ENCODE results near the gene TEX48. TPM values are rescaled to one million over a fixed set of nuclear protein-coding genes. Genes with fewer than 3 reads are reported as not detected.

The TEX48 gene
- total RNA-seq, 2 donors from 2014 or later, result not detected

GRCh38 chr9:114677418-114677817 is 4.6 kb downstream of the TEX48 start:
- TF ChIP-seq POLR2A (IDR thresholded peaks at IDR 0.05) (no peak), POLR2AphosphoS5 (IDR thresholded peaks at IDR 0.05) (no peak), CTCF (IDR thresholded peaks at IDR 0.05) (no peak)
- Histone ChIP-seq H3K27ac (no peak overlapping the region), H3K36me3 (no peaks in the 10 kb centered on the region), H3K4me1 (replicated peaks) (no peaks in the 10 kb centered on the region), H3K4me3 (no peak overlapping the region), H3K27me3 (replicated peaks; ENCODE audit: insufficient read depth) (no peaks in the 10 kb centered on the region), H3K9me3 (no peaks in the 10 kb centered on the region)
- intact Hi-C loops (cut with DNase I), result no loop called here
- 22% methylated on average over 3 of the region's 3 CpGs for WGBS
- peak; percentile 40 for DNase-seq (ENCODE audit: low spot score)

- intact Hi-C loops (cut with DNase I), result no loop called here
- Histone ChIP-seq H3K36me3 (no peaks in the 10 kb centered on the region), H3K4me3 (no peak overlapping the region), H3K9me3 (no peaks in the 10 kb centered on the region), H3K27me3 (replicated peaks; ENCODE audit: insufficient read depth) (no peaks in the 10 kb centered on the region), H3K27ac (no peak overlapping the region), H3K4me1 (replicated peaks) (no peaks in the 10 kb centered on the region)
- TF ChIP-seq POLR2A (IDR thresholded peaks at IDR 0.05) (no peak), CTCF (IDR thresholded peaks at IDR 0.05) (no peak), POLR2AphosphoS5 (IDR thresholded peaks at IDR 0.05) (no peak)
- 88% methylated on average over 4 of the region's 4 CpGs for WGBS
- DNase-seq (ENCODE audit: low spot score), result no peak
Observed at GRCh38 chr9:114676901-114677300, 5.1 kb downstream of the TEX48 start.

- H3K4me1 ChIP-seq (replicated peaks), result no peaks in the 10 kb centered on the region
- no peaks in the 10 kb centered on the region for H3K27me3 ChIP-seq (replicated peaks; ENCODE audit: insufficient read depth)
- no peak for TF ChIP-seq CTCF (IDR thresholded peaks at IDR 0.05)
- no peak for TF ChIP-seq POLR2AphosphoS5 (IDR thresholded peaks at IDR 0.05)
- no peak for TF ChIP-seq POLR2A (IDR thresholded peaks at IDR 0.05)
- H3K4me3 ChIP-seq, result no peak overlapping the region
- no peaks in the 10 kb centered on the region for H3K36me3 ChIP-seq
- intact Hi-C loops (cut with DNase I), result no loop called here
- WGBS, result 90% methylated on average over 3 of the region's 3 CpGs
- H3K9me3 ChIP-seq, result no peaks in the 10 kb centered on the region
- DNase-seq (ENCODE audit: low spot score), result no peak
- H3K27ac ChIP-seq, result no peak overlapping the region
Observed at GRCh38 chr9:114674798-114675540, 7.0 kb downstream of the TEX48 start.

- H3K9me3 ChIP-seq, result no peaks in the 10 kb centered on the region
- no peaks in the 10 kb centered on the region for H3K36me3 ChIP-seq
- no peak overlapping the region for H3K4me3 ChIP-seq
- TF ChIP-seq POLR2A (IDR thresholded peaks at IDR 0.05), result no peak
- no peak for TF ChIP-seq POLR2AphosphoS5 (IDR thresholded peaks at IDR 0.05)
- TF ChIP-seq CTCF (IDR thresholded peaks at IDR 0.05), result no peak
- no peak overlapping the region for H3K27ac ChIP-seq
- WGBS, result 100% methylated on average over 2 of the region's 2 CpGs
- no peaks in the 10 kb centered on the region for H3K4me1 ChIP-seq (replicated peaks)
- H3K27me3 ChIP-seq (replicated peaks; ENCODE audit: insufficient read depth), result no peaks in the 10 kb centered on the region
- DNase-seq (ENCODE audit: low spot score), result no peak
- intact Hi-C loops (cut with DNase I), result no loop called here
Observed at GRCh38 chr9:114674076-114674797, 7.8 kb downstream of the TEX48 start.
